ENCODE measurements around the gene KIRREL1.

KIRREL1 gene

DNA sequence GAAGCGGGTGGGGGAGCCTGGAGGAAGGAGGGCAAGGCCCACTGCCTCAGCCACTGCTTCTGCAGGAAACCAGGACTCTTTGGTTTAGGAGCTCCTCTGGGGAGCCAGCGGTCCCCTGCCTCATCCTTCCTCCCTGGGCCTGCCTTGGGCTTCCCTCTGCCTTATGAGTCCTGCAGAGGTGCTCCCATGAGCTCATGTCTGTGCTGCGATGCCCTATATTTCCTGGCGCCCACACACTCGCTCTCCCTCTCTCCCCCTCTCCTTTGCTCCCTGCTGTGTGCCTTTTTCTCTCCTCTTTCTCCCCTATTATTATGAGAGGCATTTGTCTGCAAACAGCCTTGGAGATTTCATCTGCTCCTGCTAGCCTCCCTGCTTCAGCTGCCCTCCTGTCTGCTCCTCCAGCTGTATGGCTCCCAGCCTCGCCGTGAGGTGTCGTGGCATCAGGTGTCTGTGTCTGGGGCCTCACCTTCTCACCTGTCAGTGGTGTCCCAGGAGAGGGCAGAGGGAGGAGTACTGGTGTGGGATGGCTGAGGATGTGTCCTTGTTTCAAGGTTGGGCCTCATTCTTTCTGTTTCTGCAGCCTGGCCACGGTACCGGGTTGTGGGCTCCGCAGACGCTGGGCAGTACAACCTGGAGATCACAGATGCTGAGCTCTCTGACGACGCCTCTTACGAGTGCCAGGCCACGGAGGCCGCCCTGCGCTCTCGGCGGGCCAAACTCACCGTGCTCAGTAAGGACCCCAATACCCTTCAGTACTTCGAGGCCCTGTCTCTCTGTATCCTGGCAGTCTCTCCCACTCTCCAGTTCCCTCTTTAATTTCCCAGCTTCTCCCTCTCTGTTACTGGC is 84.2 kb downstream of the KIRREL1 start:
- DNase-seq = no peak

DNA sequence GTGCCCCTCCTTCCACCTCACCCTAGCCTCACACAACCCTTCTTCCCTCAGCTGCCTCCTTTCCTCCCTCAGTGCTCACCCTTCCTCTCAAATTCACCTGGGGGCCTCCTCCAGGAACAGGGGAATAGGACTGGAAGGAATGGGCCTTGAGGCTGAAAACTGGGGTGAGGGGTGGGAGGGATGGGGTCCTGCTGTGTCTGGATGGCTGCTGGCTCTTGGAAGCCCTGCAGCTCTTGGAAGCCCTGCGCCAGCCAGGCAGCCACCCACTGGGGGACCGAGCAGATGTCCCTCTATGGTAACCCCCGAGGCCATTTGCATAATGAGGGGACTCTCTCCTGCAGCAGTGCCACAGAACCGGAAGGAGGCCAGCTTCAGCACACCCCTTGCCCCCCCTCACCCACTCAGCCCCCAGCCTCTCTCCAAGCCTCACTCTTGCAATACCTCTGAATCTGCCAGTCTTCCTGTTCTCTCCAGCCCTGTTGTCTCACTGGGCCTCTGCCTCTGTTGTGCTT is 85.2 kb downstream of the KIRREL1 start:
- no peak for DNase-seq

DNA sequence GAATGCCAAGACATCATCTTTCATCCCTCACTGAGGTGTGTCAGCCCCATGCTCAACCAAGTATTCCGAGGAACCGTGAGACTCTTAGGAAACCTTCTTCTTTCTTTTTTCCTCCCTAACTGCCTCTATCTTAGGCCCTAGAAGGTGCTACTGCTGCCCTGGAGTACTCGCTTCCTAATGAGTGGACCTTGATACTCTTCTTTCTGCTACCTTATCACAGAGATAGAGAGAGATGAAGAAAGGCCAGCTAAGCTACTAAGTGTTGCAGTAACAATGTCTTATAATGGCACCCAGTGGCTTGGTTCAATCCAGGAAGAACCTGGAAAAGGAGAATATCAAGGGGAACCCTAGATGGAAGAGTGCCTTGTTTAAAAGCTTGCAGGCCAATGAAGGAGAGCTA is 86.6 kb downstream of the KIRREL1 start:
- DNase-seq = no peak

DNA sequence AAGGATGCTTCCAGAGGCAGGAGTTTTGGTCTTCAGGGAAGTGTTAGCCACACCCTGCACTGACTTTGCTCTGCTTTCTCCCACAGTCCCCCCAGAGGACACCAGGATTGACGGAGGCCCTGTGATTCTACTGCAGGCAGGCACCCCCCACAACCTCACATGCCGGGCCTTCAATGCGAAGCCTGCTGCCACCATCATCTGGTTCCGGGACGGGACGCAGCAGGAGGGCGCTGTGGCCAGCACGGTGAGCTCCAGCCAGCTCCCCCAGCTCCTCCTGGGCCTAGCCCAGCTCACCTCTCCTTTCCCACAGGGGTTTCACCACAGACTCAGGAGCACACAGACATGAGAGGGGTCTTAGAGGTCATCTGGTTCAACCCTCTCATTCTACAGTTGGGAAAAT is 90.9 kb downstream of the KIRREL1 start:
- no peak for DNase-seq

DNA sequence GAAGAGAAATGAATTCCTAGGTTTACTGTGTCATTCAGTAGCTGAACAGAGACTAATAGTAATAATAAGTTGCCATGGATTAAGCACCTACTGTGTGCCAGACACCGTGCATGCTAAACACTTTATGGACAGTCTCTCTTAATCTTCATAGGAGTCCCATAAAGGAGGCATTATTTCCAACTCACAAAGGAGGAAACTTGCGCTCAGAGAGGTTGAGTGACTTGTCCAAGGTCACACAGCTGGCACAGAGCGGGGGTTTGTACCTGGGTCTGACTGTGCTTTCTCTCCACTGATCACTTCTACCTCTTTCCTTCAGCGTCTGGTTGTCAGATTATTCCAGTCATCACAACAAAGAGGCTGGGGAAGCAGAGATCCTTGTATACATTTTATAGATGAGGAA is 91.3 kb downstream of the KIRREL1 start:
- DNase-seq = no peak

DNA sequence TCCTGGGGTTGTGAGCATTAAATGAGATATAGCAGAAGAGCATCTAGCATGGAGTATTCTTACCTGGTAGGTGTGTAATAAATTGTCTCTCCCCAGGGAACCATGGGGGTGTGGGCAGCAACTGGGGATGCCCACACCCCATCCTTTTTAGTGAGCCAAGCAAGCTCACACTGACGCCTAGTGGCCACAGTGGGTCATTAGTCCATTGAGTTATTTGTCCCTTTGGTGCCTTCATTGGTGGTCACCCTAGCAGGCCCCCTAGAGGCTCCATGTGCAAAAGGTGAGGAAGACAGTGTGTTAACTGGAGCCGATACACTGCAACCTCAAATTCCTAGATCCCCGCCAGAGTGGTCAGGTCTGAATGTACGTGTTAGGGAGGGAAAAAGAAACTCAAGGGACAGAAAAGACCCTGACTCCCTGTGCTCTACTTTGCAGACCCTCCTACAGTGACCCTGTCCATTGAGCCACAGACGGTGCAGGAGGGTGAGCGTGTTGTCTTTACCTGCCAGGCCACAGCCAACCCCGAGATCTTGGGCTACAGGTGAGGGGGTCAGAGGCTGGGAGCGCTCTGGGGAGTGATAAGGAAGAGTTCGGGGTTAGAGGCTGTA is 94.0 kb downstream of the KIRREL1 start:
- DNase-seq = peak; percentile 81

DNA sequence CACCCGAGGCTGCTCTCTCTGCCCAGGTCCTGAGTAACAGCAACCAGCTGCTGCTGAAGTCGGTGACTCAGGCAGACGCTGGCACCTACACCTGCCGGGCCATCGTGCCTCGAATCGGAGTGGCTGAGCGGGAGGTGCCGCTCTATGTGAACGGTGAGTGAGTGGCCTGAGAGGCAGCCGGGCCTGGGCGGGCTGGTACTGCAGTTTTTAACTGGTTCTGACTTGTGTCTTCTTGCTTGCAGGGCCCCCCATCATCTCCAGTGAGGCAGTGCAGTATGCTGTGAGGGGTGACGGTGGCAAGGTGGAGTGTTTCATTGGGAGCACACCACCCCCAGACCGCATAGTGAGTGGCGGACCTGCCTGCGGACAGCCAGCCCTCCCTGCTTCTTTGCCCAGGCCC is 96.0 kb downstream of the KIRREL1 start:
- no peak for DNase-seq

DNA sequence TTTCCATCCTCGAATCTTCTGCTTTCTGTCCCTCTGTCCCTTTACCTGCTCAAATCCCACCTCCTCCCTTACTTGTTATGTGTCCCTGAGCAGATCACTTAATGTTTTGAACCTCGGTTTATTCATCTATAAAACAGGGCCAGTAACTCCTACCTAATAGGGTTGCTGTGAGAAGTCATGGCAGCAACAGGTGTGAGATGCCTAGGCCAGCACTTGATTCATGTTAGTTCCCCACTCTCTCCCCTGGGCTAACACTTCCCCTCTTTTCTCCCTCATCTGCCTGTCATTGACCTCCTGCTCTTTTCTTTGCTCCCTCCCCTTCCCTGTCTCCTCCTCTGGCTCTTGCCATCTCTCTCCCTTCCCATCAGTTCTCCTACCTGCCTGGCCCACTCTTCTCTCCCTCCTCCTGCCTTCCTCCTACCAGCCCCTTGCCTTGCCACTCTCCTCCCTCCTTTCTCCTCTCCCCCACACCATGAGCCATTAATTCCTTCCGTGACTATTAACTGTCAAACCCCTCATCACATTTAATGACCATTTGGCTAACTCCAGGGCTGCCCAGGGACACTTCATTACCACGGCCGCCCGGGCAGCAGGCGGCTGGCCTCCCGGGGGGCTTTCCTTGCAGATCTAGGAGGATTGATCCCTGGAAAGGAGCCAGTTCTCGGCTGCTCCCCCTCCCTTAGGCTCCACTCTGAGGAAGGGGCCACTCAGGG is 96.6 kb downstream of the KIRREL1 start:
- DNase-seq = no peak

DNA sequence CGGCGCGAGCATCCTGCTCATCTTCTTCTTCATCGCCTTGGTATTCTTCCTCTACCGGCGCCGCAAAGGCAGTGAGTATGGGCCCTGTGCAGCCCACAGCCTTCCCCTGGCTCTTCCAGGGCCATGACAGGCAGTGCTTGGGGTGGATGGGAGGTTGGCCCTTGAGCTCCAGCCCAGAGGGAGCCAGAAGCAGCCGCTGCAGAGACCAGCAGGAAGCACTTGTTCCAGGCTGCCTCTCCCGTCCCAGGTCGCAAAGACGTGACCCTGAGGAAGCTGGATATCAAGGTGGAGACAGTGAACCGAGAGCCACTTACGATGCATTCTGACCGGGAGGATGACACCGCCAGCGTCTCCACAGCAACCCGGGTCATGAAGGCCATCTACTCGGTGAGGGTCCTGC is 99.9 kb downstream of the KIRREL1 start:
- no peak for DNase-seq

DNA sequence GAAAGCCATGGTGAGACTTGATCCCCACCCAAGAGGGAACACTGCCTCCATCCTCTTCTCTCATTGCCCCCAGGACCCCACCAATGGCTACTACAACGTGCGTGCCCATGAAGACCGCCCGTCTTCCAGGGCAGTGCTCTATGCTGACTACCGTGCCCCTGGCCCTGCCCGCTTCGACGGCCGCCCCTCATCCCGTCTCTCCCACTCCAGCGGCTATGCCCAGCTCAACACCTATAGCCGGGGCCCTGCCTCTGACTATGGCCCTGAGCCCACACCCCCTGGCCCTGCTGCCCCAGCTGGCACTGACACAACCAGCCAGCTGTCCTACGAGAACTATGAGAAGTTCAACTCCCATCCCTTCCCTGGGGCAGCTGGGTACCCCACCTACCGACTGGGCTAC is 101.1 kb downstream of the KIRREL1 start:
- no peak for DNase-seq

DNA sequence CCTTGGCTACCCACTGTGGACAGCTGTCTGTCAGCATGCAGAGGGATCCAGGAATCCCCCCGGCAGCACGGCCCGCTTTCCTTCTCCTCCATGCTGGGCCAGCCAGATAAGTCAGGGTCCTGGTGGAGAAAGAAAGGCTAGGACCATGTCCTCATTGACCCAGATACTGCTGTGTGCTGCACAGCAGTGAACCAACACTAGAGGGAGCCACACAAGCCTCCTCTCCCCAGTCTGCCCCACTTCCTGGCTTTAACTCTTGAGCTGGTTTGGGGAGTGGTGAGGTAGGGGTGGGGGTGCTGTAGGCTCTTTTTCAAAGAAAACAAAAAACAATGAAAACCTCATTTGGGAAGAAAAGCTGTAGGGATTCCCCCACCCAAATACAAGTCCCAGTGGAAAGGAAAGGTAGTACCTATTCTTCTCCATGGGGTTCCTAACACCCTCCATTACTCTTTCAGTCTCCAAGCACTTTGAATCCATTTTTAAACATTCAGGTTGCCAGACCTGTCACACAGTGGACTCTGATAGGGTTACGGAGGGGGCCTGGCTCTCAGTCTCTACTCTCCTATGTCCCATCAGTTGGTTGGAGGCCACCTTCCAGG is 102.4 kb downstream of the KIRREL1 start:
- DNase-seq = peak; percentile 55

DNA sequence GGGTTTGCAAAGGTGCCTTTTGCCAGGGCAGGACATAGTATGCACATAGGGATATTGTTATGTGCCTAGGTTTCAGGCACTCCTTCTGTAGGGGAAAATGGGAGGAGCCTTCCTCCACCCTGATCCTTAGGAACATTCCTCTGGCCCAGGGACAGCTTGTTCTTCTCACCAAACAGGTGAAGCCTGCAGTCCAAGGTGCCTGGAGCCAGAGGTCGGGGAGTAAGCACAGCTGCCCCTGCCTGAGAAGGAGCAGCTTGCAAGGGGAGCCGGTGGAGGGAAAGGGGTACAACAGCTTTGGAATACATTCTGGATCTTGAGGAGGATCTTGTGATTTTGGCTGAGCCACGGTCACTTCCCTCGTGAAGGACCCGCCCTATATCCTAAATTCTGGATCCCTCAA is 104.8 kb downstream of the KIRREL1 start:
- no peak for DNase-seq

DNA sequence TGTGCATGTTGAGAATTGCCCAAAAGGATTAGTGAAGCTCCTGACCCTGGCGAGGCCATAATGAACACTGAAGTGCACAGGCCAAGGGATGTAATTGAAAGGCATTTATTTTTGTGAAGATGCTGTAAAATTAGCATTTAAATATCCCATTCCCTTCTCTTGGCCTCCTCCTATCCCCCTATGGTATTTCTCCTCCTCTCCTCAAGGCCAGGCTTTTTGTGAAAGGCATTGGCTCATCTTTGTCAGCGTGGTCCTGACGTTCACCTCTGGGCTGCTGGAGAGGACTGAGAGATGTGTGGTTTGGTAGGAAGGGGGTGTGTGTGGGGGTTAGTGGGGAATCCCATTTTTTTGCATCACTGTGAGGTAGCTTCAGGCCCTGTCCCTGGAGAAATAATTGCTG is 105.7 kb downstream of the KIRREL1 start:
- no peak for DNase-seq

DNA sequence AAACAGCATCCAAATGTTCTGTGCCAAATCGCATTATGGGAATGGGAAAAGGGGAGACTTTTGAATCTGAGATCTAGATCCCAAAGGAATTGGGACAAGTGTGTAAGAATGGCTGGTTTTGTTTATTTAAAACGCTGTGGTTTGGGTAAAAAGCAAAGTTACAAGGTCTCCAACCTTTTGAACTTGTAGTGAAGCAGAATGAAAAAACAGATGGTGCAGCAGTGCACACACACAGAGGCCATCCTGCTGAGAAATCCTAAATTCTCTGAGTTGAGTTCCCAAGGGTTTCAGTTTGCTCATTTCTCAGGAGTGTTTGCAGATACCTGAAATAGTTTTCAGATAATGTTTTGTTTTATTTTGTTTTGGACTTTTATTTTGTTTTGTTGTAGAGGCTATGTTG is 107.1 kb downstream of the KIRREL1 start:
- no peak for DNase-seq

DNA sequence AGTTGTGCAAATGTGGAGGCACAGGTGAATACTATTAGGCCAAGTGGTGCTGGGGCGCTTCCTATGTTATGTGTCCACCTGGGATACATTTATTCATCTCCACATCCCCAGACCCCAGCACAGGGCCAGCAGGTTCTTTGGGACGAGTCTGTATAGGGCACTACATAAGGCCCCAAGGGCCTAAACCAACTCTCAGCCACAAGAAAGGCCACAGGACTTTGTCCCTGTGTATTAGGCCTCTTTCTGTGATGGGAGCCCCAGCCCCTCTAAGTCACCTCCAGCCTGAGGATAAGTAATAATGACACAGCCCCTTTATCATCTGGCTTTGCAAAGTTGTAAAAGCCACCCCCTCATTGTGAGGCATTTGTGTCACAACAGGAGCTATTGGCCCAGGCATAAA is 108.0 kb downstream of the KIRREL1 start:
- DNase-seq = no peak

DNA sequence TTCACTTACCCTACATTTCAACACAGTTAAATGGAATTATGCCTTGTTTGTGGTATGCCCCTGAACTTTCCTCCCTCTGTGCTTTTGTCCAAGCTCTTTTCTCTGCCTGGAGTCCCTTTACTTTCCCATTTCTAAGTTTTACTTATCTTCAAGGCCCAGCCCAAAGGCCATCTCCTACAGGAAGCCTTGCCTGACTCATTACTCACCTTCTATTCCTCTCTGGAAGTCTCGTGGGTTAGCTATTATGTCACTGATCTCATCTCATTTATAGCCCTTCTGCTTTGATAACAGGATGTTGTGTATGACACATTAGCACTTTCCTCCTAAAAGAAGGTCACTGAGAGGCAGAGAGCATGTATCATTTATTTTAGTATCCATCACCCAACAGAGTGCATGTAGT is 108.5 kb downstream of the KIRREL1 start:
- DNase-seq = peak; percentile 42

DNA sequence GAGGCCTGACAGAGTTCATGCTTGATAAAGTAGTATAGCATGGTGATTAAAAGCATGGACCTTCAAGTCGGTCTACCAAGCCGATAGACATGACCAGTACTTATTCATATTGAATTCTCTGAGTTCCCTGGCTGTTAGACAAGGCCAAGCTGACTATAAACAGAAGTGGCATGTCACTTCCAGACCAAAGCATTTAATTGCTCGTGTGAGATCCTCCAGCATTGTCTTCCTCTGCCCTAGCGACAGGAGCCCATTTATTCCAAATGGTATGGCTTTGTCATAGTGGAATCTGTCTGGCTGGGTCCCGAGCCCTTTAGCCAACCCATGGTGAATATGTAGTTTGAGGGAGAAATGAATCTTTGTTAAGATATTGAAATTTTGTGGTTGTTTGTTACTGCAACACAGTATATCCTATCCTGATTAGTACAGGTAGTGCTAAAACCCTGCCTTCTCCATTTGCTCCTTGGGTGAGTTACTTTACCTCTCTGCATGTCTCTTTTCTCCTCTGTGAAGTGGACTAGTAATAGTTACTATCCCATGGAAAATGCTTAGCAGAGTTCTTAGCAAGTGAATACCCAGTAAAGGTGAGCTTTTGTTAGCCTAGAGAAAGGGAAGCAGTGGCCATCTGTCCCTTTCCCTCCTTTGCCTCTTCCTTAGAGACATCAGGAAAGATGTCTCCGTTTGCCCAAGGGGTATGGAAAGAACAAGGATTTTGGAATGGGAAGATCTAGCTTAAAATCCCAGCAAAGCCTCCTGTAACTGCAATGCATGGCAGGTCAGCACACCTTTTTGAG is 109.6 kb downstream of the KIRREL1 start:
- no peak for DNase-seq

DNA sequence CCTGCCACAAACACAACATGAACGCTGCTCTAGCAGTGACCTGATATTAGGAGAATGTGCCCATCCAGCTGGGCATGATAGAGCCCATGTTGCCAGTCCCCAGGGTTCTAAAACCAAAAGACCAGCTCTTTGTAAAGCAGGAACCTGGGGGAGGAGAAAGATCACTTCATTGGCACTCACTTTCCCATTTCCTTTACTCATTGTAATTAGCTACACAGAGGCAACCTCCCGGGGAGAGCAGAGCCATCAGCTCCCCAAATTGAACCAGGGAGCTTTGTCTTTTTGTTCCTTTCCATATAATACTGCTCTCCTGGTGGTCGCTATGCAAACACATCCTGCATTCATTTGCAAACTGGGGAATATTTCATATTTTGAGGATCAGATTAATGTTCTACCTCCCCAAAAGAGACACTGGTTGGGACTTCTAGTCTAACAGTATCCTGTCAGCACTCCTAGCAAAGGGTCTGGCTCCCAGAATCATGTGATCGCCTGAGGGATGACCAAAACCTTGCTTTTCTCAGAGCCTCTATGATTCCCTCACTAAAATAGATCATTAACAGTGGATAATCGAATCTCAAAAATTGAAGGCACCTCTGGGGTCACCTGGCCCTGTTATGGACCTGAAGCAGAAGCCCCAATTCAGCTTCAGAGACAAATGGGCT is 110.5 kb downstream of the KIRREL1 start:
- DNase-seq = no peak

DNA sequence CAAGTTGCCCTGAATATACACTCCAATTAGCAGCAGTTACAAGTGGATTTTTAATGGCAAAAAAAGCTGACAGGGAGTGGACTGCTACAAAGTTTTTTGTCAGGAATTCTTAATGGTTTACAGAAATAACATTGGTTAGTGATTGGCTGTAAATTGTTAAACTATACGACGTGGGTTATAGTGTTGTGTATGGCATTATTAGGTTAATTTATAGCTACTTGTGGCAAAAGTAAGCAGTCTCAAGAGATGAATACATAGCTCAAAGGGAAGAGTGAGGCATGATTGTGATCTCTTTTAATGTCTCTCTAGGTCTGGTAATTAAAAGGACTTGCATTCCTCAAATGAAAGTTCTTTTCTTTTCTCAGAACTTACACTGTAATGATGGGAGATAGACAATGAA is 111.4 kb downstream of the KIRREL1 start:
- DNase-seq = no peak

DNA sequence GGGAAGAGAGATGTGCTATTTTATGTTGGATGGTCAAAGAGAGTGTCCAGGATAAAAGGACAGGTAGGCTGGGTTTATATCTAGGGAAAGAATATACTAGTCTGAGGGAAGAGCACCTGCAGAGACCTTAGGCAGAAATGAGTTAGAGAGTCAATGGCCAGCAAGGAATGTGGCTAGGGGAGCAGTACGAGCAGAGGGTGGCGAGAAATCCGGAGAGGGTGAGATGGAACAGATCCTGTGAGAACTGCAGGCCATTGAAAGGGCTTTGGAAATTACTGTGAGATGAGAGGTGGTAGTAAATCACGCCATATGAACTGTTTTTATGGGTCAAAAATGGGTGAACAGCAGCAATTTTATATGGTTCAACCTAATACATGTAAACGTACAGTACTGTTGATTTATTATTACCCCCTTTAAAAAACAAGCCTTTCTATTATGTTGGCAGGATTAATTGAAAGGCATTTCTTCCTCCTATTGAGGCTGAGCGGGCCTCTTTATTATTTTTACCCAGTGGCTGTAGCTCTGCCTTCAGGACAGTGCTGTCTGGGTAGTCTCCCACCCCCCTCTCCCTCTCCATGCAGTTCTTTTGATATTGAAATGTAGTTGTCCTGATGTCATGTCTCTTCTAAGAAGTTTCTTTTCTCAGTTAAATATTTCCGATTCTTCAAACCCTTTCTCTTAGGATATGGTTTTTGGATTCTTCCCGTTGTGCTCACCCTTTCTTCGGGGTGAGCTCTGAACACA is 112.1 kb downstream of the KIRREL1 start:
- no peak for DNase-seq

DNA sequence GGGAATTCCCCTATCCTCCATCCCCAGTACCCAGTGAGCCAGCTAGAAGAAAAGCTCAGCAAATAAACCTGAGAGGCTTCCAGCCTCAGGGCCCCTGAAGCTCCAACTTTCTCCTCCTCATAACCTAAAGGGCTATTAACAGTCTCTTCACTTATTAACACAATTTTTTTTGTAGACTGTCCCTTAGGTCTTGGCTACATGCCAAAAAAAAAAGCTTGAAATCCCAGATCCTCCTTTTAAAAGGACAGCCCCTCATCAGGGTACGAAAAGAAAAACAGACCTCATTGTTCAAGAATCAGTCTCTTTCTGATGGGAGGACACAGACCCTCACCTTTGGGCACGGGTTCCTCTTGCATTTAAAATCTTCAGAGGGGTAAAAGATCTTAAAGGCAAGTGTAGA is 114.5 kb downstream of the KIRREL1 start:
- DNase-seq = no peak

Data from DMS53 (cell line).